ENCODE measurements around the gene BIN1. TPM values are rescaled to one million over a fixed set of nuclear protein-coding genes. Genes with fewer than 3 reads are reported as not detected.
A peak's percentile ranks its signal among the peaks of the same experiment; 100 is the strongest.

Gene BIN1
- total RNA-seq, 1 donor from 2014 or later = 182 TPM

DNA sequence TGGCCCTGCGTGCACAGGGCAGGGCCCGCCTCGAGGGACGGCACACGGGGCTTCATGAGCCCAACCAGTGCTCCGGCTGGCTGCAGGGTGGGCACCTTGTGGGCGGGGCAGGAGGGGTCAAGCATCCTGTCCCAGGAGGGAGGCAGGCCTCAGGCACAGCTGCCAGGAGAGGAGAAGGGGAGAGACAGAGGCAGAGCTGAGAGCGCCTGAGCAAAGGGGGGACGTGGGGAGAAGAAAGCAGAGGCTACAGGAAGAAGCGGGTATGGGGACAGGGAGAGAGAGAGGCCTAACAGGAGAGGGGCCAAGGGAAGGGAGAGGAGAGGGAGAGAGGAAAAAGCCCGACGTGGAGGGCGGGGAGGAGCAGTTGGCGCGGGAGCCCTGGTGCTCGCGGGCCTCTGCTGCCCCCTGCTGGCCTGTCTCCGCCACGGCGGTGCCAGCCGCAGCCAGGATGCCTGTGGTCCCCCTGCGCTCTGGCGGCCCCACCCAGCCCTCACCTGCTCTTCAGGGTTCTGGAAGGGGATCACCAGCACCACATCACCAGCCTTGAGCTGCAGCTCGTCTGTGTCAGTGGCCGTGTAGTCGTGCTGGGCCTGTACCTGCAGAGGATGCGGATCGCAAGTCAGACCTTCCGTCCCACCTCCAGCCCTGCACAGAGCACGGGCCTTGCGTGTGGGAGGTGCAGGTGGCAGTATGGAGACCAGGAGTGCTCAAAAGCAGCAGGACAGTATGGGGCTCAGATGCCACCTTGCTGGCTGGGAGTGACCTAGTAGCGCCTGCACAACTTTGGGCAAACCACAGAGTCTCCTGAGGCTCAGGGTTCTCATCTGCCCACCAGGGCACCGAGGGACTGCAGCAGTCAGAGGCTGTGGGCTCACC is 56.8 kb downstream of the BIN1 start:
- H3K27me3 Mint-ChIP-seq (ENCODE audit: unreplicated experiment) = peaks cover 26% of the 10 kb centered on the region
- no peak overlapping the region for H3K27ac Mint-ChIP-seq (ENCODE audit: unreplicated experiment)
- H3K9me3 Mint-ChIP-seq (ENCODE audit: unreplicated experiment) = no peaks in the 10 kb centered on the region
- H3K36me3 Mint-ChIP-seq (ENCODE audit: low read depth, unreplicated experiment) = peaks cover 24% of the 10 kb centered on the region
- peaks cover 11% of the 10 kb centered on the region for H3K4me1 Mint-ChIP-seq (ENCODE audit: unreplicated experiment)
- H3K4me3 Mint-ChIP-seq (ENCODE audit: unreplicated experiment) = no peak overlapping the region
- DNase-seq (ENCODE audit: low spot score) = peak; percentile 86
- TF ChIP-seq, protein P1, sequence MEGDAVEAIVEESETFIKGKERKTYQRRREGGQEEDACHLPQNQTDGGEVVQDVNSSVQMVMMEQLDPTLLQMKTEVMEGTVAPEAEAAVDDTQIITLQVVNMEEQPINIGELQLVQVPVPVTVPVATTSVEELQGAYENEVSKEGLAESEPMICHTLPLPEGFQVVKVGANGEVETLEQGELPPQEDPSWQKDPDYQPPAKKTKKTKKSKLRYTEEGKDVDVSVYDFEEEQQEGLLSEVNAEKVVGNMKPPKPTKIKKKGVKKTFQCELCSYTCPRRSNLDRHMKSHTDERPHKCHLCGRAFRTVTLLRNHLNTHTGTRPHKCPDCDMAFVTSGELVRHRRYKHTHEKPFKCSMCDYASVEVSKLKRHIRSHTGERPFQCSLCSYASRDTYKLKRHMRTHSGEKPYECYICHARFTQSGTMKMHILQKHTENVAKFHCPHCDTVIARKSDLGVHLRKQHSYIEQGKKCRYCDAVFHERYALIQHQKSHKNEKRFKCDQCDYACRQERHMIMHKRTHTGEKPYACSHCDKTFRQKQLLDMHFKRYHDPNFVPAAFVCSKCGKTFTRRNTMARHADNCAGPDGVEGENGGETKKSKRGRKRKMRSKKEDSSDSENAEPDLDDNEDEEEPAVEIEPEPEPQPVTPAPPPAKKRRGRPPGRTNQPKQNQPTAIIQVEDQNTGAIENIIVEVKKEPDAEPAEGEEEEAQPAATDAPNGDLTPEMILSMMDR (IDR thresholded peaks at IDR 0.05; ENCODE audit: unreplicated experiment) = peak; percentile 90

DNA sequence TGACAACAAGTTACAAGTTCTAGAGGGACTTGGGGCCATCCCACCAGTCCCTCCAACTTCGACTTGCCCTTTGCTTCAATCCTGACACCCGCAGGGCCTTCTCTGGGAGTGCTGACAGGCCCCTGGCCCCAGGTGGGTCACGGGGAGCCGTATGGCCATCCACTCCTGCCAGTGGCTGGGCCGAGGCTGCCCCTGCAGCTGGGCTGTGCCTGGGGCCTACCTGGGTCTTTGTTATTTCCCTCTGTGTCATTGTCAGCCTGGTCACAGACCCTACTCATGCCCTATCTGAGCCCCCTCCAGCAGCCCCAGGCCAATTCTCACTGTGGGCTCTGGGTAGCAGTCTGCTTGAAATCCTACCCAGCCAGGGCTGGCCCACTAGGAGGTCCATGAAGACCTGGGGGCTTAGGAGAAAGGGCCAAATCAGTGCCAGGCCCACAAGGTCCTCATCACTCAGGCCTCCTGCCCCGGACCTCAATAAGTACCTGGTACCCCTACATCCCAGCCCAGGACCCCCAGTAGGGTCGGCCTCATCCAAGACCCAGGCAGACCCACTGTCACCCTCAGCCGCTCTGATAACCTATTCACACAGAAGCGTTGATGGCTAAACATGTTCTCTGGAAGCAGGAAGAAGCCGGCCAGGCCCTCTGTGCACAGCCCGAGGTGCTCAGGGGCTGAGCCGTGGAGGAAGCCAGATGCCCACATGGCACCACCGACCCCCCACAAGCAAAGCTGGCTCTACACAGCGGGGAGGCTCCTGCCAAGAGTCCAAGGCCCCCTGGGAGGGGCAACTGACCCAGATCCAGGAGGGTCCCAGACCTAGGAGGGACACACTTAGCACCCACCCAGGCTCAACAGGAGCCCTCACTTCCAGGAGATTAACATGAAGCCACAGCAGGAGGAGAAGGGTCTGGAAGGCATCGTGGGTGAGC is 57.7 kb downstream of the BIN1 start:
- no peak overlapping the region for H3K27ac Mint-ChIP-seq (ENCODE audit: unreplicated experiment)

DNA sequence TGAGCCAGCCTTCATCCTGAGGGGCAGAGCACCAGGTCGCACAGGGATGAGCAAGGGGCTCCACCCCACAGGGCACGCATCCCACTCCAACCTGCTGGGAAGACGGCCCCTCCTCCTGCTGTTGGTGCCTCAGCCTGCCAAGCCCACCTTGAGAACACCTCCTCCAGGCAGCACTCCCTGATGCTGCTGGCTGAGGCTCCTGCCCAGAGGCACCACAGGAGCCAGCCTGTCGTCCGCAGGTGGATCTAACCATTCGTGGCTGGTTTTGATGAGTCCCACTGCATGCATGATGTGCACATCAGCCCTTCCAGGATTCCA is 58.4 kb downstream of the BIN1 start:
- no peaks in the 10 kb centered on the region for H3K9me3 Mint-ChIP-seq (ENCODE audit: unreplicated experiment)
- peaks cover 22% of the 10 kb centered on the region for H3K27me3 Mint-ChIP-seq (ENCODE audit: unreplicated experiment)
- peaks cover 20% of the 10 kb centered on the region for H3K36me3 Mint-ChIP-seq (ENCODE audit: low read depth, unreplicated experiment)
- TF ChIP-seq, protein P1 (IDR thresholded peaks at IDR 0.05; ENCODE audit: unreplicated experiment) = no peak
- H3K27ac Mint-ChIP-seq (ENCODE audit: unreplicated experiment) = no peak overlapping the region
- H3K4me1 Mint-ChIP-seq (ENCODE audit: unreplicated experiment) = peaks cover 9% of the 10 kb centered on the region
- no peak for DNase-seq (ENCODE audit: low spot score)
- no peak overlapping the region for H3K4me3 Mint-ChIP-seq (ENCODE audit: unreplicated experiment)

More for the DNA sequence above, 57.7 kb downstream of the BIN1 start:
- Mint-ChIP-seq H3K9me3 (ENCODE audit: unreplicated experiment) (no peaks in the 10 kb centered on the region), H3K27me3 (ENCODE audit: unreplicated experiment) (peaks cover 23% of the 10 kb centered on the region), H3K4me1 (ENCODE audit: unreplicated experiment) (peaks cover 9% of the 10 kb centered on the region), H3K36me3 (ENCODE audit: low read depth, unreplicated experiment) (peaks cover 22% of the 10 kb centered on the region), H3K4me3 (ENCODE audit: unreplicated experiment) (no peak overlapping the region)
- TF ChIP-seq, protein P1 (IDR thresholded peaks at IDR 0.05; ENCODE audit: unreplicated experiment) = no peak
- DNase-seq (ENCODE audit: low spot score) = no peak

GRCh38 chr2:127047716-127048617 is 59.0 kb downstream of the BIN1 start:
- Mint-ChIP-seq H3K4me1 (ENCODE audit: unreplicated experiment) (peaks cover 6% of the 10 kb centered on the region), H3K4me3 (ENCODE audit: unreplicated experiment) (peak overlapping the region; percentile 57), H3K27me3 (ENCODE audit: unreplicated experiment) (peaks cover 17% of the 10 kb centered on the region), H3K36me3 (ENCODE audit: low read depth, unreplicated experiment) (peaks cover 17% of the 10 kb centered on the region), H3K9me3 (ENCODE audit: unreplicated experiment) (no peaks in the 10 kb centered on the region), H3K27ac (ENCODE audit: unreplicated experiment) (no peak overlapping the region)
- no peak for DNase-seq (ENCODE audit: low spot score)
- TF ChIP-seq, protein P1 (IDR thresholded peaks at IDR 0.05; ENCODE audit: unreplicated experiment) = no peak
